Stimulated activated CD4-positive, alpha-beta T cell treated with anti-CD3 and anti-CD28 coated beads, TNF-alpha, amount 100 ng/mL, for 4 hours (primary cell): Measurements from ENCODE around the gene JARID2.
"Not testable (repeated sequence)": the region's sequence is repeated elsewhere in the genome, so short reads cannot be mapped to it uniquely, and the experiment has no call there.

Source experiments
- DNase-seq, 3 experiments: peaks; one replicate each; pipeline ENCODE4 v3.0.0-alpha.2; 2020; ENCODE audit warnings: low read depth in 3 of 3

JARID2 gene

GRCh38 chr6:15287670-15288375 lies 42.0 kb downstream of the JARID2 start:
- no peak for DNase-seq

- no peak for DNase-seq
Observed at GRCh38 chr6:15288856-15289255, 43.0 kb downstream of the JARID2 start.

GRCh38 chr6:15289456-15289855 lies 43.6 kb downstream of the JARID2 start:
- DNase-seq = not testable (repeated sequence)

GRCh38 chr6:15290067-15290680 lies 44.3 kb downstream of the JARID2 start:
- no peak for DNase-seq

GRCh38 chr6:15290962-15291704 lies 45.3 kb downstream of the JARID2 start:
- no peak for DNase-seq

GRCh38 chr6:15292721-15293302 lies 46.9 kb downstream of the JARID2 start:
- DNase-seq = no peak

GRCh38 chr6:15293674-15294073 lies 47.8 kb downstream of the JARID2 start:
- DNase-seq = no peak

GRCh38 chr6:15294504-15294903 lies 48.6 kb downstream of the JARID2 start:
- DNase-seq = no peak

- no peak for DNase-seq
Observed at GRCh38 chr6:15296249-15296648, 50.4 kb downstream of the JARID2 start.

GRCh38 chr6:15296735-15297134 lies 50.9 kb downstream of the JARID2 start:
- DNase-seq = no peak

GRCh38 chr6:15297167-15297566 lies 51.3 kb downstream of the JARID2 start:
- not testable (repeated sequence) for DNase-seq

- DNase-seq = no peak
Observed at GRCh38 chr6:15297895-15298590, 52.2 kb downstream of the JARID2 start.

GRCh38 chr6:15299430-15300131 lies 53.7 kb downstream of the JARID2 start:
- no peak for DNase-seq

GRCh38 chr6:15301179-15302006 lies 55.5 kb downstream of the JARID2 start:
- DNase-seq = no peak

- DNase-seq = no peak
Observed at GRCh38 chr6:15303162-15303919, 57.5 kb downstream of the JARID2 start.

- no peak for DNase-seq
Observed at GRCh38 chr6:15303920-15304291, 58.0 kb downstream of the JARID2 start.

- no peak for DNase-seq
Observed at GRCh38 chr6:15304337-15305042, 58.6 kb downstream of the JARID2 start.

- DNase-seq = no peak
Observed at GRCh38 chr6:15305496-15305895, 59.6 kb downstream of the JARID2 start.

GRCh38 chr6:15305909-15306308 lies 60.0 kb downstream of the JARID2 start:
- DNase-seq = no peak
